H1 (cell line): ENCODE data around the gene ADSS2. TPM values are rescaled to one million over a fixed set of nuclear protein-coding genes. Genes with fewer than 3 reads are reported as not detected.

ENCODE experiments used
- CTCF ChIA-PET: fragments of 300-600 bp; sonication (Branson Sonifier 250); formaldehyde crosslinking; loops from one replicate; lab custom pipeline; 2021; ENCODE audit not compliant: partially characterized antibody; lab: Charles Lee
- POLR2A ChIA-PET: fragments of 300-600 bp; sonication (Branson Sonifier 250); formaldehyde crosslinking; loops from one replicate; lab custom pipeline; 2021; ENCODE audit warnings: inconsistent platforms; ENCODE audit not compliant: partially characterized antibody; lab: Charles Lee
- DNase-seq, 2 experiments: peaks; one replicate each; pipeline versions ENCODE4 v3.0.0 to v3.0.0-alpha.2; 2010 to 2022; ENCODE audit warnings: low spot score in 2 of 2, low read depth in 1 of 2, mixed read lengths in 1 of 2
- FAIRE-seq: peaks from 2 replicates; lab custom pipeline; 2011; peaks lifted over from hg19 to GRCh38; lab: Jason Lieb, UNC
- H2AFZ ChIP-seq: 2 replicates; pipeline ENCODE4 v1.8.1; 2012; ENCODE audit warnings: low read length, inconsistent platforms
- H2AK5ac ChIP-seq: 2 replicates; pipeline ENCODE4 v1.6.1; 2013; ENCODE audit warnings: low read depth, low read length
- H2BK120ac ChIP-seq: replicated peaks from 2 replicates; pipeline ENCODE3; 2013; ENCODE audit warnings: low read depth, low read length, inconsistent platforms
- H2BK12ac ChIP-seq: 2 replicates; pipeline ENCODE4 v1.6.1; 2013; ENCODE audit warnings: low read depth, low read length
- H2BK15ac ChIP-seq: 2 replicates; pipeline ENCODE4 v1.6.1; 2013; ENCODE audit warnings: low read length
- H2BK20ac ChIP-seq: 2 replicates; pipeline ENCODE4 v1.6.1; 2013; ENCODE audit warnings: low read length
- H2BK5ac ChIP-seq: 2 replicates; pipeline ENCODE4 v1.6.1; 2013; ENCODE audit warnings: low read depth, low read length
- H3K14ac ChIP-seq: 2 replicates; pipeline ENCODE4 v1.6.1; 2013; ENCODE audit warnings: inconsistent platforms; ENCODE audit not compliant: insufficient read length
- H3K18ac ChIP-seq: 2 replicates; pipeline ENCODE4 v1.6.1; 2013; ENCODE audit warnings: low read length; ENCODE audit errors: extremely low read depth
- H3K23ac ChIP-seq: 2 replicates; pipeline ENCODE4 v1.6.1; 2013; ENCODE audit warnings: inconsistent platforms; ENCODE audit not compliant: insufficient read length
- H3K23me2 ChIP-seq: 2 replicates; pipeline ENCODE4 v1.6.1; 2013; ENCODE audit warnings: low read depth, low read length
- H3K27ac ChIP-seq: 2 replicates; pipeline ENCODE4 v1.6.1; 2011; ENCODE audit warnings: low read depth, low read length, inconsistent platforms
- H3K27me3 ChIP-seq, 4 experiments: replicated peaks in 1 of 4; 1 replicate in 1 of 4; 2 replicates in 3 of 4; pipeline versions ENCODE4 v1.6.1 to v1.8.1; 2011 to 2013; ENCODE audit warnings: low read length in 3 of 4, mild to moderate bottlenecking in 3 of 4, inconsistent platforms in 2 of 4, mixed read lengths in 2 of 4, moderate library complexity in 1 of 4; ENCODE audit not compliant: control insufficient read depth in 3 of 4, insufficient read depth in 3 of 4; ENCODE audit errors: extremely low read depth in 1 of 4
- H3K36me3 ChIP-seq, 4 experiments: 2 replicates each; pipeline versions ENCODE4 v1.6.1 to v1.8.1; 2011 to 2013; ENCODE audit warnings: mild to moderate bottlenecking in 4 of 4, low read length in 3 of 4, moderate library complexity in 2 of 4, control low read depth in 1 of 4, inconsistent platforms in 1 of 4; ENCODE audit not compliant: insufficient read depth in 4 of 4, control insufficient read depth in 2 of 4
- H3K4ac ChIP-seq: replicated peaks from 2 replicates; pipeline ENCODE3; 2013; ENCODE audit warnings: low read length, low read depth, mixed read lengths, inconsistent platforms; ENCODE audit not compliant: insufficient read length
- H3K4me1 ChIP-seq, 4 experiments: replicated peaks in 1 of 4; 1 replicate in 1 of 4; 2 replicates in 3 of 4; pipeline versions ENCODE4 v1.6.1 to v1.8.1; 2011 to 2013; ENCODE audit warnings: low read length in 3 of 4, inconsistent platforms in 2 of 4, mixed read lengths in 1 of 4; ENCODE audit not compliant: insufficient read depth in 4 of 4, control insufficient read depth in 3 of 4
- H3K4me2 ChIP-seq, 2 experiments: 2 replicates each; pipeline versions ENCODE4 v1.6.1 to v1.8.1; 2011 to 2013; ENCODE audit warnings: low read depth in 2 of 2, low read length in 2 of 2, control low read depth in 1 of 2, inconsistent platforms in 1 of 2, mild to moderate bottlenecking in 1 of 2; ENCODE audit not compliant: insufficient read depth in 1 of 2
- H3K4me3 ChIP-seq, 4 experiments: fragments of 200-600, 300-600 bp in 1 of 4; sonication (generic), shearing (Covaris generic), sonication (Bioruptor Twin) in 1 of 4; 2 replicates each; pipeline versions ENCODE4 v1.5.1 to v1.8.1; 2011 to 2016; ENCODE audit warnings: low read length in 4 of 4, low read depth in 3 of 4, control low read depth in 2 of 4, inconsistent platforms in 2 of 4, mild to moderate bottlenecking in 2 of 4, mixed read lengths in 1 of 4, moderate library complexity in 1 of 4; ENCODE audit not compliant: insufficient read depth in 2 of 4; ENCODE audit errors: extremely low read depth in 1 of 4
- H3K56ac ChIP-seq: replicated peaks from 2 replicates; pipeline ENCODE3; 2013; ENCODE audit warnings: low read depth, mild to moderate bottlenecking, mixed read lengths, low read length, inconsistent platforms; ENCODE audit not compliant: insufficient read length
- H3K79me1 ChIP-seq: 2 replicates; pipeline ENCODE4 v1.6.1; 2013; ENCODE audit warnings: low read depth, low read length, control low read depth
- H3K79me2 ChIP-seq, 2 experiments: 2 replicates each; pipeline versions ENCODE4 v1.6.1 to v1.8.1; 2012 to 2013; ENCODE audit warnings: low read length in 2 of 2, mild to moderate bottlenecking in 2 of 2, inconsistent platforms in 1 of 2; ENCODE audit not compliant: insufficient read depth in 2 of 2, control insufficient read depth in 1 of 2
- H3K9ac ChIP-seq, 4 experiments: replicated peaks in 1 of 4; 1 replicate in 1 of 4; 2 replicates in 3 of 4; pipeline versions ENCODE4 v1.6.1 to v1.8.1; 2011 to 2013; ENCODE audit warnings: low read depth in 3 of 4, low read length in 3 of 4, control low read depth in 2 of 4, mild to moderate bottlenecking in 2 of 4, moderate library complexity in 2 of 4, inconsistent platforms in 1 of 4; ENCODE audit errors: extremely low read depth in 1 of 4
- H3K9me3 ChIP-seq, 2 experiments: 2 replicates each; pipeline versions ENCODE4 v1.6.1 to v1.8.1; 2012 to 2013; ENCODE audit warnings: mild to moderate bottlenecking in 2 of 2, moderate library complexity in 2 of 2, control low read depth in 1 of 2, inconsistent platforms in 1 of 2, low read depth in 1 of 2, low read length in 1 of 2, mixed read lengths in 1 of 2; ENCODE audit not compliant: insufficient read depth in 2 of 2
- H4K20me1 ChIP-seq, 2 experiments: replicated peaks in 1 of 2; 2 replicates each; pipeline versions ENCODE3 to v1.8.1; 2011 to 2013; ENCODE audit warnings: inconsistent platforms in 2 of 2, low read length in 2 of 2, mild to moderate bottlenecking in 1 of 2; ENCODE audit not compliant: insufficient read depth in 2 of 2, control insufficient read depth in 1 of 2
- H4K5ac ChIP-seq: 2 replicates; pipeline ENCODE4 v1.6.1; 2013; ENCODE audit warnings: low read length, low read depth, mixed read lengths, inconsistent platforms; ENCODE audit not compliant: insufficient read length
- H4K8ac ChIP-seq: 2 replicates; pipeline ENCODE4 v1.8.0; 2013; ENCODE audit warnings: mild to moderate bottlenecking, moderate library complexity, low read length, inconsistent platforms; ENCODE audit not compliant: insufficient read depth; ENCODE audit errors: extremely low read depth
- H4K91ac ChIP-seq: replicated peaks from 2 replicates; pipeline ENCODE3; 2013; ENCODE audit warnings: low read length, mixed read lengths, inconsistent platforms; ENCODE audit not compliant: insufficient read length
- EP300 ChIP-seq, 2 experiments: IDR thresholded peaks; 1 replicate in 1 of 2; 2 replicates in 1 of 2; pipeline ENCODE4 v1.6.1; 2011 to 2012; ENCODE audit warnings: low read depth in 2 of 2, low read length in 2 of 2, mild to moderate bottlenecking in 2 of 2, borderline replicate concordance in 1 of 2, inconsistent platforms in 1 of 2, moderate library complexity in 1 of 2
- RAD21 ChIP-seq, 2 experiments: IDR thresholded peaks in 1 of 2; conservative IDR thresholded peaks in 1 of 2; 2 replicates each; pipeline ENCODE4 v1.6.1; 2011; ENCODE audit warnings: low read depth in 2 of 2, low read length in 2 of 2, improper control_type of control experiment in 1 of 2, inconsistent platforms in 1 of 2, mild to moderate bottlenecking in 1 of 2, moderate library complexity in 1 of 2
- RBBP5 ChIP-seq: IDR thresholded peaks from 2 replicates; pipeline ENCODE4 v1.7.1; 2012; ENCODE audit warnings: low read depth, mild to moderate bottlenecking, inconsistent platforms, low read length, moderate library complexity, borderline replicate concordance
- RNF2 ChIP-seq: fragments of 200-900, 300-1000 bp; sonication (generic); IDR thresholded peaks from 2 replicates; pipeline ENCODE4 v1.7.1; 2016; ENCODE audit warnings: borderline replicate concordance, low read depth, mild to moderate bottlenecking, antibody characterized with exemption, low read length; ENCODE audit not compliant: poor library complexity, severe bottlenecking; ENCODE audit errors: missing control alignments
- SIN3A ChIP-seq, 2 experiments: IDR thresholded peaks in 1 of 2; conservative IDR thresholded peaks in 1 of 2; 2 replicates each; pipeline ENCODE4 v1.6.1; 2011 to 2012; ENCODE audit warnings: low read length in 2 of 2, improper control_type of control experiment in 1 of 2, low read depth in 1 of 2, mild to moderate bottlenecking in 1 of 2
- WGBS, 2 experiments: shearing (Covaris generic) in 1 of 2; methylation state at CpG; one replicate each; pipeline versions ENCODE4 v1.1.6 to v1.1.7; 2013 to 2015; ENCODE audit warnings: low lambda C conversion rate in 2 of 2, mixed read lengths in 2 of 2, inconsistent platforms in 1 of 2, low coverage in 1 of 2, missing lambda C conversion rate in 1 of 2; ENCODE audit not compliant: insufficient replicate concordance in 2 of 2, insufficient coverage in 1 of 2, insufficient read length in 1 of 2; ENCODE audit errors: extremely low coverage in 1 of 2, missing lambda C conversion rate in 1 of 2; 5-methylcytosine and 5-hydroxymethylcytosine counted together
- polyA plus RNA-seq, 7 experiments: library from polyadenylated mRNA; depleted of rRNA in 3 of 7; stranded (reverse) in 5 of 7; unstranded in 2 of 7; fragments of >200 nt in 5 of 7; fragments of 200-250 nt in 2 of 7; gene quantifications; 1 replicate in 5 of 7; 2 replicates in 1 of 7; 4 replicates in 1 of 7; pipeline versions ENCODE4 v1.2.1 to v1.2.3, GENCODE V29; 2011 to 2013; ENCODE audit warnings: missing spikeins in 2 of 7, mixed read lengths in 2 of 7
- total RNA-seq: library from RNA; stranded (reverse); fragmentation: NEBNext Ultra II Directional; extraction: Animal tissue kit (Norgen Biotek cat#: 25700); gene quantifications from 2 replicates; pipeline ENCODE4 v1.2.1, GENCODE V29; 2021
- TF ChIP-seq, protein P1 (sequence below), 3 experiments: IDR thresholded peaks; 1 replicate in 2 of 3; 2 replicates in 1 of 3; pipeline versions ENCODE4 v1.5.1 to v1.6.1; 2011; ENCODE audit warnings: low read length in 3 of 3, mild to moderate bottlenecking in 3 of 3, inconsistent platforms in 2 of 3, low read depth in 1 of 3, moderate library complexity in 1 of 3; ENCODE audit not compliant: insufficient read depth in 1 of 3; ENCODE audit errors: control extremely low read depth in 1 of 3

Gene ADSS2
- total and polyA plus RNA-seq, 2 of the 8 experiments (the other 6 are each of a cell fraction or from before 2014, with no cell fraction given), result 29.8 to 108 TPM

DNA sequence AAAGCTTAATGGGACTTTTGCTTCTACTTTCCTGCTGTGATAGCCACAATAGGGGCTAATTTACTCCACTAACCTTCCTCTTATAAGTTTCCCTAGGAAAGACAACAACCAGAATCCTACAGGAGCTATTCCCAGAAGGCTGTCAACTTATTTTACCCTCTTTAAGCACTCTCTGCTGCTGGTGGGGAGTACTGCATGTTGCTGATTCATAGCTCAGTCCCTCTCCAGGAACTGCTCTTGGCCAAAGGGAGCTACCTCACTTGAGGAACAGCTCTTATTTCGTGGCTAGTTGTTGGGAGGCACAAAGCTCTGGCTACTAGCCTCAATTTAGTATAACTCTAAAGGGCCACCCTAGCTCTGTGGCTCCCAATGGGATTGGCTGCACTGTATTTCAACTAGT, 37.2 kb downstream of the ADSS2 start:
- Histone ChIP-seq H3K36me3 (peaks cover 11 to 95% (median 48%) of the 10 kb centered on the region in 4 experiments; a peak in 7 of 8 replicates), H3K14ac (no peak overlapping the region), H2BK12ac (no peak overlapping the region), H3K23me2 (no peaks in the 10 kb centered on the region), H3K23ac (no peak overlapping the region), H3K4me3 (no peak overlapping the region), H3K4me1 (peaks cover 0 to 3% (median 0%) of the 10 kb centered on the region in 4 experiments; a peak in 2 of 7 replicates), H4K8ac (no peak overlapping the region), H4K91ac (no peak overlapping the region), H3K9ac (no peak overlapping the region), H2AFZ (no peak overlapping the region), H2BK5ac (no peak overlapping the region), H2BK20ac (no peak overlapping the region), H3K27me3 (peaks cover 0 to 1% (median 0%) of the 10 kb centered on the region in 4 experiments; a peak in 1 of 7 replicates), H3K56ac (no peak overlapping the region), H2AK5ac (no peak overlapping the region), H2BK120ac (no peak overlapping the region), H3K79me1 (no peaks in the 10 kb centered on the region), H3K4ac (no peak overlapping the region), H2BK15ac (no peak overlapping the region), H4K20me1 (peaks cover 0 to 2% of the 10 kb centered on the region in 2 experiments), H3K18ac (no peak overlapping the region), H3K9me3 (no peaks in the 10 kb centered on the region), H4K5ac (no peak overlapping the region), H3K4me2 (no peak overlapping the region), H3K27ac (no peak overlapping the region), H3K79me2 (no peaks in the 10 kb centered on the region)
- 81% methylated on average over 1 of the region's 1 CpG; no CpG with 5 or more reads in 1 of the 2 experiments for WGBS, 2 experiments
- CTCF ChIA-PET, result interaction anchor here (0.9 to 3.2 kb wide), 13 partner anchors 11 to 383 kb away, joined by 3 to 13 read pairs (median 3); partner anchors contain the start of gene CATSPERE
- TF ChIP-seq RNF2, result no peak
- TF ChIP-seq EP300 (IDR thresholded peaks at IDR 0.05; ENCODE audit: borderline replicate concordance in 1 of 2, low read depth in 2 of 2, low read length in 2 of 2), result no peak
- TF ChIP-seq, protein P1, sequence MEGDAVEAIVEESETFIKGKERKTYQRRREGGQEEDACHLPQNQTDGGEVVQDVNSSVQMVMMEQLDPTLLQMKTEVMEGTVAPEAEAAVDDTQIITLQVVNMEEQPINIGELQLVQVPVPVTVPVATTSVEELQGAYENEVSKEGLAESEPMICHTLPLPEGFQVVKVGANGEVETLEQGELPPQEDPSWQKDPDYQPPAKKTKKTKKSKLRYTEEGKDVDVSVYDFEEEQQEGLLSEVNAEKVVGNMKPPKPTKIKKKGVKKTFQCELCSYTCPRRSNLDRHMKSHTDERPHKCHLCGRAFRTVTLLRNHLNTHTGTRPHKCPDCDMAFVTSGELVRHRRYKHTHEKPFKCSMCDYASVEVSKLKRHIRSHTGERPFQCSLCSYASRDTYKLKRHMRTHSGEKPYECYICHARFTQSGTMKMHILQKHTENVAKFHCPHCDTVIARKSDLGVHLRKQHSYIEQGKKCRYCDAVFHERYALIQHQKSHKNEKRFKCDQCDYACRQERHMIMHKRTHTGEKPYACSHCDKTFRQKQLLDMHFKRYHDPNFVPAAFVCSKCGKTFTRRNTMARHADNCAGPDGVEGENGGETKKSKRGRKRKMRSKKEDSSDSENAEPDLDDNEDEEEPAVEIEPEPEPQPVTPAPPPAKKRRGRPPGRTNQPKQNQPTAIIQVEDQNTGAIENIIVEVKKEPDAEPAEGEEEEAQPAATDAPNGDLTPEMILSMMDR (IDR thresholded peaks at IDR 0.05; ENCODE audit: control extremely low read depth in 1 of 3, insufficient read depth in 1 of 3, low read depth in 1 of 3, low read length in 3 of 3), result peak in 1 of 3 experiments; percentile 28; a peak in 1 of 4 replicates
- no peak for TF ChIP-seq SIN3A (conservative IDR thresholded peaks at IDR 0.05 in 1 of 2, IDR thresholded peaks at IDR 0.05 in 1 of 2; ENCODE audit: low read depth in 1 of 2, low read length in 2 of 2)
- TF ChIP-seq RBBP5, result no peak
- peak; percentile 41 to 60 for TF ChIP-seq RAD21 (IDR thresholded peaks at IDR 0.05 in 1 of 2, conservative IDR thresholded peaks at IDR 0.05 in 1 of 2; ENCODE audit: low read depth in 2 of 2, low read length in 2 of 2)
- no peak for DNase-seq
- POLR2A ChIA-PET, result interaction anchor here (1.0 to 2.0 kb wide), 4 partner anchors 17 to 62 kb away, joined by 3 to 9 read pairs (median 3); a partner anchor contains a TSS
- no peak for FAIRE-seq
